Activated T-helper 1 cell treated with Interleukin-2 at 50 U/mL for 16 hours (primary cell): ENCODE measurements around the gene CTDSP2.
A peak's percentile ranks its signal among the peaks of the same experiment; 100 is the strongest.
"Not testable (repeated sequence)": the region's sequence is repeated elsewhere in the genome, so short reads cannot be mapped to it uniquely, and the experiment has no call there.

Experiments
- DNase-seq: peaks from one replicate; pipeline ENCODE4 v3.0.0-alpha.2; 2020; ENCODE audit warnings: low read depth

Gene CTDSP2

GRCh38 chr12:57782608-57783465 is 63.7 kb downstream of the CTDSP2 start, which contains the start of gene TSFM:
TSS of gene TSFM (plus strand) at chr12:57782787. CDS start at chr12:57782802, 15 bp downstream.
- peak; percentile 93 for DNase-seq

- DNase-seq = no peak
Observed at GRCh38 chr12:57782243-57782607, 64.3 kb downstream of the CTDSP2 start.

- no peak for DNase-seq
Observed at GRCh38 chr12:57781801-57782200, 64.7 kb downstream of the CTDSP2 start.

- no peak for DNase-seq
Observed at GRCh38 chr12:57781244-57781643, 65.3 kb downstream of the CTDSP2 start.

- no peak for DNase-seq
Observed at GRCh38 chr12:57780284-57780897, 66.1 kb downstream of the CTDSP2 start.

- DNase-seq = no peak
Observed at GRCh38 chr12:57779736-57780135, 66.8 kb downstream of the CTDSP2 start.

- no peak for DNase-seq
Observed at GRCh38 chr12:57777911-57778310, 68.6 kb downstream of the CTDSP2 start.

GRCh38 chr12:57777367-57777766 is 69.2 kb downstream of the CTDSP2 start:
- no peak for DNase-seq

- DNase-seq = no peak
Observed at GRCh38 chr12:57776247-57776587, 70.3 kb downstream of the CTDSP2 start.

GRCh38 chr12:57775563-57776246 is 70.8 kb downstream of the CTDSP2 start:
- no peak for DNase-seq

- no peak for DNase-seq
Observed at GRCh38 chr12:57775044-57775443, 71.5 kb downstream of the CTDSP2 start.

GRCh38 chr12:57774634-57775033 is 71.9 kb downstream of the CTDSP2 start:
- not testable (repeated sequence) for DNase-seq

- DNase-seq = no peak
Observed at GRCh38 chr12:57772429-57773322, 73.9 kb downstream of the CTDSP2 start, which contains the start of gene EEF1AKMT3. TSS of gene EEF1AKMT3 (plus strand) at chr12:57772614. CDS start at chr12:57772725, 111 bp downstream.

GRCh38 chr12:57771873-57772428 is 74.6 kb downstream of the CTDSP2 start, which contains the start of gene METTL1:
TSS of gene METTL1 (minus strand) at chr12:57772105. CDS start at chr12:57772083, 22 bp downstream.
- DNase-seq = peak; percentile 76

- DNase-seq = peak; percentile 55
Observed at GRCh38 chr12:57771236-57771872, 75.2 kb downstream of the CTDSP2 start.

GRCh38 chr12:57770734-57771133 is 75.8 kb downstream of the CTDSP2 start:
- no peak for DNase-seq
